SIG-M5 treated with dmso at 0.1 percent for 504 hours (cell line): Measurements from ENCODE around the gene ZNF423.

Source experiments
- DNase-seq: peaks from one replicate; lab custom pipeline; 2025; ENCODE audit not compliant: unreplicated experiment; lab: John Stamatoyannopoulos, UW

ZNF423 gene

DNA sequence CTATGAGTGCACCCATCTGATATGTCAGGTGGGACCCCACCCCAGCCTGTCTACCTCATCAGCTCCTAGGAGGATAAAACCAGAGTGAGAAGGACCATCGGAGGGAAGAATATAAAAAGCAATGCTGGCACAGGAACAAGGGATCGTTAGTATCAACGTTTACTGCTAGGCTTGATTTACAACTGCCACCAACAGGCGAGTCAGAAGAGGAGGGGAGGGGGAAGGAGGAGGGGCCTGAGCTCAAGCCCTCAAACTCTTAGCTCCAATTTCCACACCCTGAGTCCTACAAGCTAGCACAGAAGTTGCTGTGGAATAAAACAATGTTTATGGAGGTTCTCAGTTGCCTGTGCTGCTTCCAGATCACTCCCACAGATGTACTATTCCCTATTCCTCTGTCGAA, 247.8 kb downstream of the ZNF423 start:
- no peak for DNase-seq

GRCh38 chr16:49605536-49606254, 250.2 kb downstream of the ZNF423 start:
- no peak for DNase-seq

GRCh38 chr16:49604602-49605001, 251.3 kb downstream of the ZNF423 start:
- no peak for DNase-seq

DNA sequence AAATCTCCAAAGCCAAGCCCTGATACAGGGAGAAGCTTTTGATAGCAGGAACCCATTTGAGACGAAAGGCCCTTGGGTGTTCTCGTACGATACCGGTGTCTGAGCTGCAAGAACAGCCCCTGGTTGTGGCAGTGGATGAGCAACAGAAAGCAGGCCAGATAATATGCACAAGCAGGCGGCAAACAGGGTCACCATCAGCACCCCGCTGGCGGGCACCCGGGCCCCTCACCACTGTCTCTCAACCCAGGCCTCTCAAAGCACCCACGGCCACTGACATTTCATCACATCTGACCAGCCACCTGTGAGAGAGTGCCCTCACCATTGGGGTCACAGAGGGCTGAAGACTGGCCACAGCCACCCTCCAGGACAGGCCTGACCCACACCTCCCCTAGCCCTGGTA, 252.0 kb downstream of the ZNF423 start:
- no peak for DNase-seq

GRCh38 chr16:49602976-49603310, 253.0 kb downstream of the ZNF423 start:
- no peak for DNase-seq

- no peak for DNase-seq
Measured at GRCh38 chr16:49602201-49602975, 253.5 kb downstream of the ZNF423 start.

GRCh38 chr16:49601576-49601975, 254.3 kb downstream of the ZNF423 start:
- DNase-seq, result no peak

DNA sequence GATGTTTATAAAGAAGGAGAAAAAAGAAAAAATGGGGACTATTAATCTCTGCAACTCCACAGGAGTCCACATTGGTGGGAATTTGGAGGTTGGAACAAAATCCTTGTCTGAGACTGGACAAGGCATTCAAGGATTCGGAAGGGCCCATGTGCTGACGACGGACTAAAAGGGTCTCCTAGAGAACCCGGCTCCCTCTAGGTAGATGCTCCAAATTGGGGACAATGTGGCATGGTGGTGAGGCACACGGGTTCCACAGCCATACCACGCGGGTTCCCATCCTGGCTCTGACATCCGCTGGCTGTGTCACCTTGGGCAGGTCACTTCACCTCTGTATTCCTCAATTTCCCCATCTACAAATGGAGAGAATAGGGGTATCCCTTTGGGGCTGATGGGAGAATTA, 254.9 kb downstream of the ZNF423 start:
- DNase-seq, result no peak

DNA sequence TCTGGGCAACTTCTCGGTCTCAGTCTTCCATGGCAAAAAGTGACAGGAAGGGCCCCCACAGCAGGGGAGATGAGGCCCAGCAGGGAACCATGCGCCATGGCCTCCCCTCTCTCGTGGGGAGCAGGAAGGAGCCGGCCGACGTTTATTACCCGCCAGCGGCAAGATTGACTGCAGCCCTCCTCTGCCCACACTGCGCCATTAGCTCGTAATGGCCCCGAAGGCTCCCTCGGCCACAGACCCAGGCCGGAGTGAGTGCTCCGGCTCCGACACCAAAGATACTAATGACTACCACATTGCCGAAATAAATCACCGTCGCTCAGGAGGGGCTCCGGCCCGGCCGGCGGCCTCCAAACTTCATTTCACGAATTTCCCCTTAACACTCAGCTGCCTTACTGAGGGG, 255.4 kb downstream of the ZNF423 start:
- DNase-seq, result no peak

GRCh38 chr16:49599704-49600103, 256.2 kb downstream of the ZNF423 start:
- no peak for DNase-seq

- DNase-seq, result no peak
Measured at GRCh38 chr16:49599281-49599680, 256.6 kb downstream of the ZNF423 start.

DNA sequence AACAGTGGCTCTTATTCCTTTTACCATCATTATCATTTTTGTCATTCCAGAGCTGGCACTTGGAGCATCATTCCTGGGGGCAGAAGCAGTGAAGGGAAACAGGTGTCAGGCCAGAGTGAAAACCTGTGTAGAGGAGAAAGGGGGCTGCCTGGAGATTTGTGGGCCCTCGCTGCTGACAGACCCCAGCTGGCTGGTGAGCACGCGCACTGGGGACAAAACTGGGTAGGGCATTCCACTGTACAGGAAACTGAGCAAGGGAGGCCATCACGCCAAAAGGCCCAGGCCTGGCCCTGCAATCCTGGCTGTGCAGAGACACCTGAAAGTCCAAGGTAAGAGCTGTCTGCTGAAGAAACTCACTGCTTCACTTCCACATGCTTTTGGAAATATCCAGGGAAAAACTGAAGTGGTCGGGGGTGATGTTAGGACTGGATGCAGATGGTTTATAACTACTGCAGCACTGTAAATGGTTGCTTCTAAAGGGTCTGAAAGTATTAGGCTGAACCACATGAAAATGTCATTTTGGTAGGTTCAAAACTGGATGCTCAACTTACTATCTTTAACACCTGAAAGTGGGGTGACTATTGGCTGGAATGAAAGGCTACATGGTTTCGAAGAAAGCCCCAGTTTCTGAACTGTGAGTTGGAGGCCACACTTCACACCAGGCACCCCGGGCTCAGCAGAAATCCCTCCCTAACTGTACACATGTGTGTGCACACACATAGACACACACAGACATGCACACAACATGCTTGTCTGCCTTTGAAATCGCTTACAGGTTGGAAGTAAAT, 257.3 kb downstream of the ZNF423 start:
- no peak for DNase-seq

DNA sequence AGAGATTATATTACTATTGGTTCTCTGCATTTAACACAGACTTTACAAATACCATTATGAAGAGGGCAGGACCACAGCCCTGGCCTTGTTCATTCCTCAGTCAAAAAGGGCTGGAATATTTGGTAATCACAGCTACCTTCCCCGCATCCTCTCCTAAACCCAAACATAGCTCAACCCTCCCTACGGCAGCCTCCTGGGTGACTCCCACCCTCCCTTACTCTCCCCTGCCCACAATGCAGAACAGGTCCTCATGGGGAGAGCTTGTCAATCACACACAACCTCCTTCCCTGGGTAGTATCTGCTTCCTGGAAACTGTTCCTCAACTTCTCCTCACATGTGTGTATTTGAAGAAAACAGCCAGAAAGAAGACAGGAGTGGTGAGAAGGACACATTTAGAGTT, 258.1 kb downstream of the ZNF423 start:
- DNase-seq, result no peak

DNA sequence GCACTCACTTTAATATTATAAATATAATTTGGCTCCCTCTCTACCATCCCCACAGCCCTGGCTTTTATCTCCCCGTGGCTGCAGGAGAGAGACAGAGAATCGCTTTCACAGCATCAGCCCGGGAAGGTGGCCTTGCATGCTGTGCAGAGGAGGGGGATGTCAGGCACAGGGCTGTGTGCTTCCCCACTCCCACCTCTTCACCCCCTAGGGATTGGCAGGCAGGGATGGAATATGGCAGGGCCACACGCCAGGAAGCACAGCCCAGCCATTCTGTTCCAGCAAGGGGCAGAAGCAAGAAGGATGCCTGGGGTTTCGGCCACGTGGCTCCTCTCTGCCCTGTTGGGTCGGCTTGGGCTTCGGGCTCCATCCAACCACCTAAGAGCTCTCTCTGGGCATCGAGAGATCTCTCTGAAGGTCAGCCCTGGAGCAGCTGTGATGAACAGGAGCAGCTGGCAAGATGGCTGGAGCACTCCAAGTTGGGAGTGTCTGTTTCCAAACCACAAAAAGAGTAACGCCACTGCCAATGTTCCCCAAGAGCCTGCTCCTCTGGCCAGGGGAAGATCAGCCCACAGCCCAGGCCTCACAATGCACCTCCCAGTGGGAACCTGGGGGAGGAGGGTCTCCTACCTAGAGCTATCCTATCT, 259.1 kb downstream of the ZNF423 start:
- DNase-seq, result no peak

DNA sequence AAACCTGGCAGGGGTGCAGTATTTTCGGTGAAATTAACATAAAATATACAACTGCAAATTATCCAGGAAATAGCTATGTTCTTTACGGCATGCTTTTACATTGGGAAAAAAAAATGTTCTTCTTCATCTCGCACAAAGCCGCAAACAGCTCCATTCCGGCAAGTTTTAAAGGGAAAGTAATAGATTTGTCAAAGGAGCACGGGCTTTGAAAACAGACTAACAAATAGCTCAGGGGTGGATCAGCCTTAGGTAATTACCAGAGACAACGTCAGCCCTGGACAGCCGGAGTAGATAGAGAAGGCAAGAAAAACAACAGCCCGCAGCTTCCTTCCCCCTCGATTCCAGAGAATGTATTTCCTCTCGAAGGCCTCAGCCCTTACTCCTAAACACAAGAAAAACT, 259.8 kb downstream of the ZNF423 start:
- DNase-seq, result no peak

DNA sequence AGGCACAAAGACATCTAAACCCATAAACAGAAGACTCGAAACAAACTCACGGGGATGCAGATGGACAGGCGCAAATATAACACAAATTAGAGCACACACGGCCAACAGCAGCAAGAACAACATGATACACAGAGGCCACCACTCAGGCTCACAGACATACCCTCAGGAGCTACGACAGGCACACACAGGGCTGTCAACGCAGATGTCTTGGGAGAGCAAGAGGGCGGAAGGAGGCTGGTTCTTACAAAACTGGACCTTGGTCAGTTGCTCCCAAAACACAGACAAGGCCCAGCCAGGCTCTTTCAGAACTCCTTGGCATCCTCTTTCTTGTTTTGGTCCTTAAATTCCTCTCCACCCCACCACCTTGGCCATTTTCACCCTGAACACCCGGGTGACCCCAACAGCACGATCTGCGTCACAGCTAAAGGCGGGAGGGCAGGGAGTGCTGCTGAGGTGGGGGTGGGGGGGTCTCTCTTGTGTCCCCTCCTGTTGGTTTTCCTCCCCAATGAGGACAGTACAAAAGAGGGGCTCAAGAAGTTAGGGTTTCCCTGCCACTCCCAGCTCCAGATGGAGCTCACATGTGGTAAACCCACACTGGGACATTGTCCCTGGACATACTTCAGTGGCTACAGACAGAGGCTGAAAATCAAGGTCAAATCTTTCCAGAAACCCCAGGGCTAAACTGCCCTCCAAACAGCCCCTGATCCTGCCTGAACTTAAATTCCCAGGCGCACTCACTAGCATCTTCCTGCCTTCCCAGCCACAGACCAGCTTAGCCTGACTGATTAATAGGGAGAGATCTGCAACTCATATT, 261.0 kb downstream of the ZNF423 start:
- DNase-seq, result no peak

DNA sequence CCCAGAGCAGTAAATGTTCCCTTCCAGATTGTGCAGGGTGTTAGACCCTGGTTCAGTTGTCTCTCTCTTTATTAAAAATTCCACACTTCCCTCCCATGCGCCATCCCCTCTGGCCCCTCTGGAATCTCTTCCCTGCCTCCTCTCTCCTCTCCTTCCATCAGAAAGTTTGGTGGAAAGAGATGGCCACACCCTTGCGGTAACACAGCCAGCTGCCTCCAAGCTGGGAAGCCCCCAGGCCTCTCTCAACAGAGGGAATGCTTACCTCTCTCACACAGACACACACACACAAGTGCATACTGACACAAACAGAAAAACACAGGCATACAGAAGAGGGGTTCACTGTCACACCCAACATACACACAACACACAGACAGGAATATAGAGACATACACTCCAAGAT, 261.8 kb downstream of the ZNF423 start:
- no peak for DNase-seq

DNA sequence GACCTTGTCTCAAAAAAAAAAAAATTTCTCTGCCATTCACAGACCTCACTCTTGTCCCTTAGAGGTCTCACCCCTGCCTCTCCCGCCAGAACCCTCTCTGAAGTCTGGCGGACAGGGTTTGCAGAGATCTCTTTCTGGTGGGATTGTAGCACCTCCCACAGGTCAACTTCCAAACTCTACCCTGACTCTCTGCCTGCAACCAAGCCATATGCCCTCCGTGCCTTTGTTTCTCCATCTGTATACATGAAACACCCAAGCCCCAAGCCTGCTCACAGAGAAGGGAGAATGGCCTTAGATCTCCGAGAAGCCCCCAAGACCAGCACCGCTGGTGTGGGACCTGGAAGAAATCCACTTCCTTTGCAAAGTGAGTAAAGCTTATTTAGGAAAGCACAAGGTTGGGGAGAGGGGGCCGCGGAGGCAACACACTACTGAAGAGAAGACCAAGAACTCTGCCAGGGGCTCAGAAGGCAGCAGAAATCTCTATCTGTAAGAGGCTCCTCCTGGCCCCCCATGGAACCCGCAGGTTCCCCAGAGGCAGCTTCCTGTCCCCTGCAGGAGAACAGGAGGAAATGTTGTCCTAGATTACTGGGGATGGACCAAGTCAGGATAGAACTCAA, 262.4 kb downstream of the ZNF423 start:
- DNase-seq, result no peak

DNA sequence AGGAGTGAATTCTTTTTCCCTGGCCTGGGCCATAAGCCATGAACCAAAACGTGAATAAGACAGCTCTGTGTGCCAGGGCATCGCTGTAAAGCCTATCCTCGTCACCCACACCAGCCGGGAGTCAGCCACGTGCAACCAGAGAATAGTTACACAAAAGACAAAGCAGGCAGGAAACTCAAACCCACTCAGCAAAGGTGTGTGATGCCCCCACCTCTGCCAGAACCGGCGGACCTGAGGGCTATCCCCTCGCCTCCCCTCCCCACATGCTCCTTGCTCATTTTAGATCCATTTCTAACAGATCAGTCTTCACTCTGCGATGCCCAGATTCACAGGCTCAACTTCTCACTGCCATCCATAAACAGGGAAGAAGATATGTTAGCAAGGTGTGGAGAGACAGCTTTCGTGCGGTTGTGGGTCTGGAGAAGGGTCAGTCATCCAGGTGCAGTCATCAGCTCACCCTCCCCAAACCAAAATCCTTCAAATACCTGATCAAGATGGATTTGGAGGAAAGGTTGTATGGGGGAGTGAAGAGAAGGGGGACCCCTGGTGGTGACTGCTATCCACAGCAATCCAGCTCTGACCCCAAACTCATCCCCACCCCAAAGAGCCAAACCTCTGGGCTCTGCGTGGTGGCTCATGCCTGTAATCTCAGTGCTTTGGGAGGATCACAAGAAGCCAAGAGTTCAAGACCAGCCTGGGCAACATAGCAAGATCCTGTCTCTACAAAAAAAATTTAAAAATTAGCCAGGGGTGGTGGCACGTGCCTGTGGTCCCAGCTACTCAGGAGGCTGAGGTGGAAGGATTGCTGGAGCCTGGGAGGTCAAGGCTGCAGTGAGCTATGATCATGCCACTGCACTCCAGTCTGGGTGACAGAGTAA, 263.1 kb downstream of the ZNF423 start:
- DNase-seq, result peak; percentile 10
